Hematopoietic multipotent progenitor cell treated with erythropoietin and hydrocortisone succinate and interleukin-3 and kit ligand, for 6 days (in vitro differentiated cells): Measurements from ENCODE around the gene PFKFB3.
"Not testable (repeated sequence)": the region's sequence is repeated elsewhere in the genome, so short reads cannot be mapped to it uniquely, and the experiment has no call there.

ENCODE experiments used
- DNase-seq: peaks from one replicate; pipeline ENCODE4 v3.0.0-alpha.2; 2015

Gene PFKFB3

GRCh38 chr10:6202684-6203330 lies at the start of gene PFKFB3:
PFKFB3 (plus strand) TSS chr10:6202932; CDS start chr10:6203261, 329 bp downstream.
- peak; percentile 94 for DNase-seq

- no peak for DNase-seq
Observed at GRCh38 chr10:6153845-6154244, 48.9 kb upstream of the PFKFB3 start.

- no peak for DNase-seq
Observed at GRCh38 chr10:6154566-6154965, 48.2 kb upstream of the PFKFB3 start.

- DNase-seq: no peak
Observed at GRCh38 chr10:6158276-6158675, 44.5 kb upstream of the PFKFB3 start.

- no peak for DNase-seq
Observed at GRCh38 chr10:6161921-6162320, 40.8 kb upstream of the PFKFB3 start.

- DNase-seq: peak; percentile 43
Observed at GRCh38 chr10:6162589-6163356, 40.0 kb upstream of the PFKFB3 start.

- peak; percentile 92 for DNase-seq
Observed at GRCh38 chr10:6163364-6164270, 39.1 kb upstream of the PFKFB3 start.

- DNase-seq: peak; percentile 69
Observed at GRCh38 chr10:6164271-6165095, 38.2 kb upstream of the PFKFB3 start.

GRCh38 chr10:6165221-6165725 lies 37.5 kb upstream of the PFKFB3 start:
- DNase-seq: no peak

GRCh38 chr10:6165933-6166332 lies 36.8 kb upstream of the PFKFB3 start:
- DNase-seq: not testable (repeated sequence)

GRCh38 chr10:6167456-6167855 lies 35.3 kb upstream of the PFKFB3 start:
- peak; percentile 66 for DNase-seq

- DNase-seq: no peak
Observed at GRCh38 chr10:6168084-6168483, 34.6 kb upstream of the PFKFB3 start.

- no peak for DNase-seq
Observed at GRCh38 chr10:6170638-6171037, 32.1 kb upstream of the PFKFB3 start.

GRCh38 chr10:6171881-6172695 lies 30.6 kb upstream of the PFKFB3 start:
- peak; percentile 79 for DNase-seq

- DNase-seq: peak; percentile 63
Observed at GRCh38 chr10:6173203-6173602, 29.5 kb upstream of the PFKFB3 start.

GRCh38 chr10:6174201-6174874 lies 28.4 kb upstream of the PFKFB3 start:
- DNase-seq: no peak

GRCh38 chr10:6175329-6176055 lies 27.2 kb upstream of the PFKFB3 start:
- no peak for DNase-seq

- no peak for DNase-seq
Observed at GRCh38 chr10:6176691-6177231, 26.0 kb upstream of the PFKFB3 start.

- DNase-seq: no peak
Observed at GRCh38 chr10:6177880-6178281, 24.9 kb upstream of the PFKFB3 start.

- no peak for DNase-seq
Observed at GRCh38 chr10:6178581-6178980, 24.2 kb upstream of the PFKFB3 start.
